ENCODE results near the gene MSI1.
"Not testable (repeated sequence)": the region's sequence is repeated elsewhere in the genome, so short reads cannot be mapped to it uniquely, and the experiment has no call there.

Gene MSI1

DNA sequence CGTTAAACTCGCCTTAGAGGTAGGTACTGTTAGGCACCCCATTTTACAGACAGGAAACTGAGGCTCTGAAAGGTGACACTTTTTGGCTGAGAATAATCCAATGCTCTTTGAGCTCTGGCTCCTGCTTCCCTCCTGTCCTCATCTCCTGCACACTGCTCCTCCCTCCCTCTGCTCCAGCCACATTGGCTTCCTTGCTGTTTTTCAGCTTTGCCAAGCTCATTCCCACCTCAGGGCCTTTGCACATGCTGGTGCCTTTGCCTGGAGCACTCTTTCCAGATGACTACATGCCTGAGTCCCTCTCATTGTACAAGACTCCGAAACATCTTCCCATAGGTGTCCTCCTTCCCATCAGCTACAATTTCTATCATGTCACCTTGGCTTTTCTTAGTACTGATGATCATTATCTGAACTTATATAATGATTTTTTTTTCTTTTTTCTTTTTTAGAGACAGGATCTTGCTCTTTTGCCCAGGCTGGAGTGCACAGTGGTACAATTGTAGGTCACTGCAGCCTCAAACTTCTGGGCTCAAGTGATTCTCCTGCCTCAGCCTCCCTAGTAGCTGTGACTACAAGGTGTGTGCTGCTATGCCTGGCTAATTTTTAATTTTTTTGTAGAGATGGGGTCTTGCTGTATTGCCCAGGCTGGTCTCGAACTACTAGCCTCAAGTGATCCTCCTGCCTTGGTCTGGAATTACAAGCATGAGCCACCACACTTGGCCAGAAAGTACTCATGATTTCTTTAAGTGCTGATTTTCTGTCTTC lies 15.2 kb downstream of the MSI1 start:
- no peak for DNase-seq

DNA sequence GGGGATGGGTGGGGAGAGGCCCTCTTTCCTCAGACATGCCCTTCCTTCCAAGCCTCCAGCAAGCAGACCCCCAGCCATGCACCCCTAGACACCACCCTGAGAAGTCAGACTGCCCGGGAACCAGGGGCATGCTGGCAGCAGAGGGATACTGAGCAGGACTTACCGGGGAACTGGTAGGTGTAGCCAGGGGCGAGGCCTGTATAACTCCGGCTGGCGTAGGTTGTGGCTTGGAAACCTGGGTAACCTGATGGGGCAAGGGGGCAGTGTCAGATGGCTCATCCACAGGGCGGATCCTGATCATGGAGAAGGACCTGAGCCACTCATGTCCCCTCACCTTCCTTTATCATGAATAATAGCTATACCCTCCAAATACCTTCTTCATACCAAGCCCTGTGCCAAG lies 15.8 kb downstream of the MSI1 start:
- no peak for DNase-seq

DNA sequence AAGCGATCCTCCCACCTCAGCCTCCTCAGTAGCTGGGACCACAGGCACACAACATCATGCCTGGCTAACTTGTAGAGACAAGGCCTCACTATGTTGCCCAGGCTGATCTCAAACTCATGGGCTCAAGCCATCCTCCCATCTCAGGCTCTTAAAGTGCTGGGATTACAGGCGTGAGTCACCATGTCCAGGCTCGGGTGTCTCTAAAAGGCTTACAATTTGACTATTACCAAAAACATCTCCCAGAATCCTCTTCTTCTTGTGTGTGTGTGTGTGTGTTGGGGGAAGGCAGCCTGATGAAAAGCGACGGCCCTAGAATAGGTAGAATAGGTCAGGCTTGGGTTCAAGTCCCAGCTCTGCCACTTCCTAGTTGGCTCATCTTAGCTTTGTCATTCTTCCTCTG lies 16.8 kb downstream of the MSI1 start:
- DNase-seq = no peak

DNA sequence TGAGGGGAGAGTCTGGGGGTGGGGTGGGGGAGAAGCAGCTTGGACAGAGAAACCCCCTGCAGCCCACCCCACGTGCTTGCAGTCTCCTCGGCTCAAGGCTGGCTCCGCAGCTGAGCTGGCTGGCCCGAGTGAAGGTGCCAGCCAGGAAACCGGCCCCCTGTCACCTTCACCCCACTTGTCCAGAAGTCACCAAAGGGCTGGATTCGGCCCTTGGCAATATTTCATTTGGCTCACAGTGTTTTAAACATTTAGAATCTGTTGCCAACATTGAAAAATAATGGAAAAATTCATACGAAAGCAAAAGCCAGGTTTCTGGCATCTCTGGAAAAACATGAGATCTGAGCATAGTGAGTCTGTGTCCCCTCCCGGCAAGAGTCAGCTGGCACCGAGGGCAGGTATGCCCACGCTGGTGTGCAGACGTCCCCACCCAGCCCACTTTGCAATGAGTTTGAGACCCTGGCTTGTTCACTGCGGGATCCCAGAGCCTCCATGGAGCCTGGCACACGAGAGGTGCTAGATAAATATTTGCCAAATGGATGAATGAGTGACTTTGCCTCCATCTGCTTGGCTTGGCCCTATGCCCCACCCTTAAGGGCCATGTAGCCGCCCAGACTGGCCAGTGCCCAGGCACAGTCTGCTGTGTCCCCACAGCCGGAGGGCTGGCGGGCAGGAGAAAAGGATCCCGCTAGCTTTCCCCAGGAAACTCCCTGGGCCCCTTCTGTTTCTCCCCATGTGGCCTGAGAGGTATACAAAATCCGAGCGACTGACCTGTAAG lies 18.2 kb downstream of the MSI1 start:
- DNase-seq = no peak

DNA sequence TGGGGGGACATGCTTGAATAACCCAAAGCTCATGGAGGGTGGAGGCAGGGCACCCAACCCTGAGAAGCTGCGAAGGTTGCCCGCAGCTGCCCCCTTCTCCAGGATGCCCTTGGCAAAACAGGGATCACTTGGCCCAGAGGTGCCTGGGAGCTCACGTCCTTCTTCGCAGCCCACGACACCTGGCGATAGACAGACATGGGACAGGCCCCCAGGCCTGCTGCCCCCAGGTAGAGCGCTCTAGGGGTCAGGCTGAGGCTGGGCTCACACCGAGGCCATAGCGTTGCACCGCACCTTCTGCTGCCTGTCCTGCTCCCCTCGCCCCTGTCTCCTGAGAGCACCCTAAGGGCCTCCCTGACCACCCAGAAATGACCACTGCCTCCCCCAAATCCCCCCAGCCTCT lies 21.2 kb downstream of the MSI1 start:
- no peak for DNase-seq

DNA sequence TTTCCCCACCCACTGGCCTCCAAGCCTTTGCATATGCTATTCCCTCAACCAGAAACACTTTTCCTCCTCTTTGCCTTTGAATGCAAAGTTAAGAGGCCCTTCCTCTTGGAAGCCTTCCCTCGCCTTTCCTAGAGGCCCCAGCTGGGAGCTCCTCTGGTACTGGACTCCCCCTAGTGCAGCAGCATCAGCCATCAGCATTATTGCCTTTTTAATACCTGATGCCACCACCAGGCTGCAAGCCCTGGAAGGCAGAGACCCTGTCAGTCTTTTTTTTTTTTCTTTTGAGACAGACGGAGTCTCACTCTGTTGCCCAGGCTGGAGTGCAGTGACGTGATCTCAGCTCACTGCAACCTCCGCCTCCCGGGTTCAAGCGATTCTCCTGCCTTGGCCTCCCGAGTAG lies 22.3 kb downstream of the MSI1 start:
- DNase-seq = no peak

DNA sequence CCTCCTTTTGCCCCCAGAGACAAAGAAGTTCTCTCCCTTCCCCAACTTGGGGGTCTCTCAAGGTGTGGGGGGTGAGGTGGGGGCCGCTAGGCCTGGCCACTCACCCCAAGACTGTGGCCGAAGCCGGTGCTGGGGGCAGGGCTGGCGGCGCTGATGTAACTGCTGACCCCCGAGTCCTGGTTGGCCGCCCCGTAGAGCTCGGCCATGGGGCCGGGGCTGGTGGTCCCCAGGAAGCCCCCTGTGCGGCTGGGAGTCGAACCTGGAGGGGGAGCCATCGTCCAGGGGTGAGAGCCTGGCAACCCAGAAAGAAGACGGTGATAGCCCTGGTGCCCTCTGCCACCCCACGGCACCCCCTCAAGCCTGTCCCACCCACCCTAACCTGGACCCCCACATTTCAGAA lies 22.9 kb downstream of the MSI1 start:
- DNase-seq = no peak

DNA sequence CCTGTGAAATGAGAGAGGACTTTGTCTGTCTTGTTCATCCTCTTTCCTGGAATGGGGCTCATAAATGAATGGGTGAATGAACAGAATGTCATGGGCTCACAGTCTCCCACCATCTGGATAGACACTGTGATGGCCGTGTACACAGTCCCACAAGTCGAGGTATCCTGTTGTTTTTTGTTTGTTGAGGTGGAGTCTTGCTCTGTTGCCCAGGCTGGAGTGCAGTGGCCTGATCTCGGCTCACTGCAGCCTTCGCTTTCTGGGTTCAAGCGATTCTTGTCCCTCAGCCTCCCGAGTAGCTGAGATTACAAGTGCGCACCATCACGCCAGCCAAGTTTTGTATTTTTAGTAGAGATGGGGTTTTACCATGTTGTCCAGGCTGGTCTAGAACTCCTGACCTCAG lies 25.3 kb downstream of the MSI1 start:
- DNase-seq = no peak

DNA sequence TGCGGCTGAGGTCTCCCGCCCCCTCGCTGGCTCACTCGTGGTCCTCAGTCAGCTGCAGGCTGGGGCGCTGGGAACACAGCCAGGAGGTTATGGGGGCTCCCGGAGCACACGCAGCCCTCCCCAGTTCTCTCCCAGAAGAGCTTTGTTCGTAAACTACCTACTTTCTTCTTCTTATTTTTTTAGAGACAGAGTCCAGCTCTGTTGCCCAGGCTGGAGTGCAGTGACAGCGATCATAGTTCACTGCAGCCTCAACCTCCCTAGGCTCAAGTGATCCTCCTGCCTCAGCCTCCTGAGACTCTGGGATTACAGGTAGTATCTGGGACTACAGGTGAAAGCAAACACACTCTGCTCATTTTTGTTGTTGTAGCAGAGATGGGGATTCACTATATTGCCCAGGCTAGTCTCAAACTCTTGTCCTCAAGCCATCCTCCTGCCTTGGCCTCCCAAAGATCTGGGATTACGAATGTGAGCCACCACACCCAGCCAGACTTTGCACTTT lies 25.9 kb downstream of the MSI1 start:
- no peak for DNase-seq

DNA sequence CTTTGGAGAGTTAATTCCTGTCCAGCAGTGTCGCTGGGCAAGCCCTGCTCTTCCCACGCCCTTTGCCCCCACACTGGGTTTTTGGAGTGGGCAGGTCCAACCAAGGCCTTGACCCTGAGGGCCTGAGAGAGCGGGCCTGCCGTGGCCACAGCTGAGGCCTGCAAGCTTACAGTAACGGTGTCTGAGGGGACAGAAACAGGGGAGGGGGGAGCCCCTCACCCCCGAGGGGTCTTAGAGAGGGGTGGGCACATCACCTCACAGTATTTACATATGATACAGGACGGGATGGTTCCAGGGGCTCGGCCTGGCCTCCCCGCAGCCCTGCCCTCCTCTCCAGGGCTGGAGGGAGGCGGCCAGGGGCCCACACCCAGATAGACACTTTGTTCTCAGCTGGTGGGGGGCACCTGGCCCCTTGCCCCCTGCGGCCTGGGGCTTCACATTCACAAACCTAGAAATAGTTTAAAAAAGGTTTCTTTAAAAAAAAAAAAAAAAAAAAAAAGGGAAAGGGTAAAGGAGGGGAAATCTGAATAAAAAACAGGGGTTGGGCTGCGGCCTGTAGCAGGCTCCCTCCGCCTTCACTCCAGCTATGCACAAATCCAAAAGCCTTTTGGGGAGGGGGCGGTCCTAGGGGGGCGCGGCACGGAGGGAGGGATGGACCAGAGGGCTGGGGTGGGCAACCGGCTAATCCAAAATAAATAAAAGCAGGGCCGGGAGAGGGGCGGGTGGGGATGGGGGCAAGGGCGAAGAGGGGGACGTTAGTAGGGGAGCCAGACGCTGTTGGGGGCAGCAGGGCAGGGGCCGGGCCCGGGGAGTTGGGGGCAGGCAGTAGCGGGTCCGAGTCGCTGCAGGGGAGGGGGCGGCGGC lies 26.6 kb downstream of the MSI1 start:
- no peak for DNase-seq

DNA sequence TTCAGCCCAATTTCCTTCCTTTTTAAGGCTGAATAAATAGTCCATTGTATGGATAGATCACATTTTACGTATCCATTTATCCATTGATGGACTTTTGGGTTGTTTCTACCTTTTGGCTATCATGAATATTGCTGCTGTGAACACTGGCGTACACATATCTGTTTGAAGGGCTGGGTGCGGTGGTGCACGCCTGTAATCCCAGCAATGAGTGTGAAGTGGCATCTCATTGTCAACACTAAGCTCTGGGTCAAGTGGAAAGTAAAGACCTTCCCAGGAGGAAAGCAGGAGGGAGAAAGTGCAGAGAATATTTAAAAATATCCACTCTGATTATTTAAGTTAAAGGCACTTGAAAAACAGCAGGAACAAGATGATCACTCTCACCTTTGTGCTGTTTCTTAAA lies 29.7 kb downstream of the MSI1 start:
- no peak for DNase-seq

DNA sequence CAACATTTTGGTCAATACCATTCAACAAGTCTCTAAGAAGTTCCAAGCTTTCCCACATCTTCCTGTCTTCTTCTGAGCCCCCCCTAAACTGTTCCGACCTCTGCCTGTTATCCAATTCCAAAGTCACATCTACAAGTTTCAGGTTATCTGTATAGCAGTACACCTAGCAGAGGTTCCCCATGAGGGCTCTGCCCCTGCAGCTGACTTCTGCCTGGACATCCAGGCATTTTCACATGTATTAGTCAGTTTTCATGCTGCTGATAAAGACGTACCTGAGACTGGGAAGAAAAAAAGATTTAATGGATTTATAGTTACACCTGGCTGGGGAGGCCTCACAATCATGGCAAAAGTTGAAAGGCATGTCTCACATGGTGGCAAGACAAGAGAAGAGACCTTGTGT lies 31.2 kb downstream of the MSI1 start:
- no peak for DNase-seq

DNA sequence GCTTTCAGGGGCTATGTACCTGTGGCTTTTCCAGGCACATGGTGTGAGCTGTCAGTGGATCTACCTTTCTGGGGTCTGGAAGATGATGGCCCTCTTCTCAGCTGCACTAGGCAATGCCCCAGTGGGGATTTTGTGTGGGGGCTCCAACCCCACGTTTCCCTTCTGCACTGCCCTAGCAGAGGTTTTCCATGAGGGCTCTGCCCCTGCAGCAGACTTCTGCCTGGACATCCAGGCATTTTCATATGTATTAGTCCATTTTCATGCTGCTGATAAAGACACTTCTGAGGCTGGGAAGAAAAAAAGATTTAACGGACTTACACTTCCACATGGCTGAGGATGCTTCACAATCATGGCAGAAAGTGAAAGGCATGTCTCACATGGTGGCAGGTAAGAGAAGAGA lies 32.6 kb downstream of the MSI1 start:
- DNase-seq = not testable (repeated sequence)

DNA sequence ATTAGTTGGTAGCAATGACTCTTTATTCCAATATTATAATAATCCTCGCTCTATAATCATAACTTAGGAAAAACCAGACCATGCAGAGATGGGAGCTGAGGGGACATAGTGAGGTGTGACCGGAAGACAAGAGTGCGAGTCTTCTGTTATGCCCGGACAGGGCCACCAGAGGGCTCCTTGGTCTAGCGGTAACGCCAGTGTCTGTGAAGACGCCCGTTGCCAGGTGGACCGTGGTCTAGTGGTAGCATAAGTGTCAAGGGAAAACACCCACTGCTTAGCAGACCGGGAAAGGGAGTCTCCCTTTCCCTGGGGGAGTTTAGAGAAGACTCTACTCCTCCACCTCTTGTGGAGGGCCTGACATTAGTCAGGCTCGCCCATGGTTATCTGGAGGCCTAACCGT lies 33.5 kb downstream of the MSI1 start:
- DNase-seq = not testable (repeated sequence)

DNA sequence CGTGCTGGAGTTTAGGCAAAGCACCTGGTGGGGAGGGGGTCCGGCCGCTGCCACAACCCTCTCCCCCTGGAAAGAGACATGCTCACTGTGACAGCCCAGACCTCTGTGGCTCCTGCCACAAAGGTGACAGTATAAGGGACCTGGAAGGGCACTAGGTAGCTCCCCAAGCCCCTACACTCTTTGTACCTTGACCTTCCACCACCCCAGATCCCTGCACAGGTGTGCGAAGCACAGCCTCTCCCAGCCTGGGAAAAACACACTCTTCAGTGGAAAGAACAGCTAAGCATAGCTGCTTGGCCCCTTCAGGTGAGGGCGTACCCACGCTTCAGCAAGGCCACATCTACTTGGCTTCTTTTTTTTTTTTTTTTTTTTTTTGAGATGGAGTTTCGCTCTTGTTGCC lies 36.4 kb downstream of the MSI1 start:
- no peak for DNase-seq

DNA sequence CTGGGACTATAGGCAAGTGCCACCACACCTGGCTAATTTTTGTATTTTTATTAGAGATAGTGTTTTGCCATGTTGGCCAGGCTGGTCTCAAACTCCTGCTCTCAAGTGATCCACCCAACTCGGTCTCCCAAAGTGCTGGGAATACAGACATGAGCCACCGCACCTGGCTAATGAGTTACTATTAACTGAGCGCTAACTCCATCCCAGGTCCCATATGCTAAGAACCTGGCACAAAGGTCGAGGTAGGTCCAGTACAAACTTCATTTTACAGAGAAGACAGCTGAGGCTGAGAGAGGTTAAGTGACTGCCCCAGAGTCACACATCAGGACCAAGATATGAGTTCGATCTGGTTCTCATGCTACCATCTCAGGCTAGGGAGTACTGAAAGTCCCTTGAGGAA lies 36.9 kb downstream of the MSI1 start:
- no peak for DNase-seq

DNA sequence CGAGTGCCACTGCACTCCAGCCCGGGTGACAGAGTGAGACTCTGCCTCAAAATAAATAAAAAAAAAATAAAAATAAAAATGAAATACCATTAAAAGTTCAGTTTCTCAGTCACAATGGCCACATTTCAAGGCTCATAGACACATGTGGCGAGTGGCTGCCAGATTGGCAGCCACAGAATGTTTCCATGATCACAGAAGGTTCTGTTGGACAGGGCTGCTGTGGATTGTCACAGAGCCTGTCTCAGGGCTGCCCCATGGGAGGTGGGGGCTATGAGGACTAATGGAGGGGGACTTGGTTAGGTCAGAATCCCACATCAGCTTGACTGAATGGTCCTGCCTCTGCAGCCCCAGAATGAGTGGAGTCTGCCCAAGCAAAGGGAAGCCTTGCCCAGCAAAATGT lies 37.6 kb downstream of the MSI1 start:
- no peak for DNase-seq

DNA sequence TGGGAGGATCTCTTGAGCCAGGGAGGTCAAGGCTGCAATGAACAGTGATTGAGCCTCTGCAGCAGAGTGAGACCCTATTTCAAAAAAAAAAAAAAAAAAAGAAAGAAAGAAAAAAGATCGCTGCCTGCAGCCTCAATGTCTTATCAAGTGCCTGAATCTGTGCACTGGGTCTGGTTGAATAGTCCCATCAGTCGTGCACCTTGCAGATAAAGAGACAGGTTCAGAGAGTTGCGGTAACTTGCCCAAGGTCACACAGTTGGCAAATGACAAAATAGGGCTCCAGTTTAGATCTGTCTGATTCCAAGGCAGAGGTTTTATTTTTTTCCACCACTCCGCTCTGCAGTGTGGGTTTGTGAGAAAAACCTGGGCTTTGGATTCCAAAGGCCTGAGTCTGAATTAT lies 40.7 kb downstream of the MSI1 start:
- DNase-seq = no peak

DNA sequence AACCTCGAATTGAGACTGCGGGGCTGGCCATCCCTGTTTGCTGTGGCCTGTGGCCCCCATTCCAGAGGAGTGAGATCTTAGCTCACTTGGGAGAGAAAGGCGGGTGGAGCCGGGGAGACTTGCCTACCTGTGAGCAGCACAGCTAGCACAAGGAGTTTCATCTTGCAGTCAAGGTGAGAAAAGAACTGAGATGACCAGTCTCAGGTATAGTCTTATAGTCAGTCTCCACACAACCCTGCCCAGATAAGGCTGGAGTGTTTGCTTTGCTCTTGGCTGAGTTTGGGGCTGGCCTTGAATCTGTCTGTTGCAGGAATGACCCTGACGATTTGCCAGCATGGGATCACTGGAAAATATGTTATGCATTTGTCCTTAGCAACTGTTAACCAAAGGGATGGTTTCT lies 41.4 kb downstream of the MSI1 start, which contains the start of gene PLA2G1B:
Gene PLA2G1B (minus strand): TSS at position 187 of the 400 bp plus-strand sequence. CDS start 26 bp downstream, at position 161.
- no peak for DNase-seq

DNA sequence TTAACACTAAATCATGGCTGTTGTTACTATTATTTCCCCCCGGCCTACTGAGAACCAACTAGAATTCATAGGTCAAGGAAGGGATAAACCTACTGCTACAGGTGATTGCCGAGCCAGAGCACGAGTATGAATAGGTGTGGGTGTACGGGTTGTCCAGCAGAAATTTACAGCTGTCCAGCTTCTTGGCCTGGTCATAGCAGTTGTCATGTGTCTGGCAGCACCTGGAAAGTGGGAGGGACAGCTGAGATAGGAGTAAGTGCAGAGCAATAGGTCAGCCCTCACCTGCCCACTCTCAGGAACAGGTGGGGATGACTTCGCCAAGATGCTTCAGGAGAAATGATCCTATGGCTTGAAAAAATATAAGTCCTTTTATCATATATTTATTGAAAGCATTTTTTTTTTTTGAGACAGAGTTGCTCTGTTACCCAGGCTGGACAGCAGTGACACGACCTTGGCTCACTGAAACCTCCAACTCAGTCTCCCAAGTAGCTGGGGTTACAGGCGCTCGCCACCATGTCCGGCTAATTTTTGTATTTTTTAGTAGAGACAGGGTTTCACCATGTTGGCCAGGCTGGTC lies 44.0 kb downstream of the MSI1 start:
- DNase-seq = no peak

DNA sequence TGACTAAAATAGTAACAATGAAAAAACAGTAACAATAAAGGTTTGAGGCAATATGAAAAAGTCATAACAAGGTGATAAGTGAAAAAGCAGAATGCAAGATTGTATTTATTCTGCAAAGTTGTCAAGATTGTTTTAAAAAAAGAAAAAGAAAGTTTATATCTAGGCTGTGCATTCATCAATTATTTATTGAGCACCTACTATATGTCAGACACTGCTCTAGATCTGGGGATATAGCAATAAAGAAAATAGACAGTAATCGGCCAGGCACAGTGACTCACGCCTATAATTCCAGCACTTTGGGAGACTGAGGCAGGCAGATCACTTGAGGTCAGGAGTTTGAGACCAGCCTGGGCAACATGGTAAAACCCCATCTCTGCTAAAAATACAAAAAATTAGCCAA lies 45.2 kb downstream of the MSI1 start:
- no peak for DNase-seq

DNA sequence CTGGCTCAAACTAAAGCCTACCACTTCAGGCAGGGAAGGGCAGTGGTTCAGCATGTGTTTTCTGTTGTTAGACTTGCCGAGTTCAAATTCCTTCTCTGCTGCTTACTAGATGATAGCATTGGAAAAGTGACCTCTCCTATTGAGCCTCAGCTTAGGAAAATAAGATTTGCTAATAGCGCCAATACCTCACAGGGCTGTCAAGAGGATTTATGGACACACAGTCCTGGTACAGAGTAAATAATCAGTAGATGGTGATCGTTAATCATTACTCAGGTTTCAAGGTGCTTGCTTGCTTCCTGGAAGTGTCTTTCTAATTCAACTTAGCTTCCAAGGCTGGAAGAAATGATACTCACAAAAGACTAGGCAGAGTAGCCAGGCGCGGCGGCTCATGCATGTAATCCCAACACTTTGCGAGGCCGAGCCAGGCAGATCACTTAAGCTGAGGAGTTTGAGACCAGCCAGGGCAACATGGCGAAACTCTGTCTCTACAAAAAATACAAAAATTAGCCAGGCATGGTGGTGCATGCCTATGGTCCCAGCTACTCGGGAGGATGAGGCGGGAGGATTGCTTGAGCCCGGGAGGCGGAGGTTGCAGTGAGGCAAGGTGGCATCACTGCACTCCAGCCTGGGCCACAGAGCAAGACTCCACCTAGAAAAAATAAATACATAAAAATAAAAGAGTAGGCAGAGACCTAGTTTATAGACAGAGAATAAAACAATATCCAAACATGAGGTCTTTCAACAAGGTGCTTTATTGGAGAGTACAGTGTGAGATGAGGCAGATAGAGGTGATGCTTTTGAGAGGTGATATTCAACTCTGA lies 47.4 kb downstream of the MSI1 start:
- DNase-seq = no peak
